HCT116 (cell line): ENCODE measurements around the gene XKRX. TPM values are rescaled to one million over a fixed set of nuclear protein-coding genes. Genes with fewer than 3 reads are reported as not detected.

Experiments used
- ATAC-seq: fragments of 200-7000 bp; cut with Tn5 transposase; 2 replicates; pipeline ENCODE4 v1.9.1; 2020; ENCODE audit warnings: mild to moderate bottlenecking, moderate library complexity
- BruUV-seq: library from RNA; stranded (reverse); fragments of 400-500 nt; replicated peaks from 2 replicates; lab custom pipeline; 2021; lab: Mats Ljungman, UMichigan
- CTCF ChIA-PET: fragments of 300-600 bp; sonication (Branson Sonifier 250); formaldehyde crosslinking; loops from one replicate; lab custom pipeline; 2021; ENCODE audit warnings: antibody characterized with exemption; lab: Charles Lee
- POLR2A ChIA-PET: fragments of 300-600, 350-600 bp; sonication (Branson Sonifier 250); formaldehyde crosslinking; loops from one replicate; lab custom pipeline; 2021; ENCODE audit warnings: antibody characterized with exemption; lab: Charles Lee
- RAD21 ChIA-PET, 2 experiments: fragments of 300-600 bp; sonication (Branson Sonifier 250); formaldehyde crosslinking; loops; one replicate each; lab custom pipeline; 2023; ENCODE audit warnings: low total read pairs in 2 of 2; ENCODE audit not compliant: uncharacterized antibody in 2 of 2, unreplicated experiment in 2 of 2, low non-redundant PET in 1 of 2; lab: Charles Lee
- DNase-seq: peaks from one replicate; pipeline ENCODE4 v3.0.0-alpha.2; 2010; ENCODE audit warnings: low read depth, low spot score
- H2AFZ ChIP-seq: fragments of 200-600 bp; shearing (Covaris generic), sonication (generic); 2 replicates; pipeline ENCODE4 v1.6.1; 2017; ENCODE audit warnings: low read depth, mixed run types, mixed read lengths, antibody characterized with exemption, low read length; ENCODE audit not compliant: poor library complexity, severe bottlenecking
- H3K27ac ChIP-seq: 2 replicates; pipeline ENCODE4 v1.5.1; 2012; ENCODE audit warnings: low read depth, low read length
- H3K27me3 ChIP-seq: fragments of 200-600 bp; sonication (generic); 2 replicates; pipeline ENCODE4 v1.6.1; 2016; ENCODE audit warnings: mixed run types, low read length, mixed read lengths; ENCODE audit not compliant: insufficient read depth
- H3K36me3 ChIP-seq, 2 experiments: fragments of 200-500 bp in 1 of 2; fragments of 200-600 bp in 1 of 2; sonication (Bioruptor generic) in 1 of 2; sonication (generic) in 1 of 2; 2 replicates each; pipeline versions ENCODE4 v1.5.1 to v1.6.1; 2014 to 2016; ENCODE audit warnings: low read length in 2 of 2, inconsistent platforms in 1 of 2, mixed read lengths in 1 of 2, mixed run types in 1 of 2; ENCODE audit not compliant: insufficient read depth in 2 of 2, control insufficient read depth in 1 of 2
- H3K4me1 ChIP-seq, 2 experiments: fragments of 200-600 bp in 1 of 2; sonication (generic) in 1 of 2; 2 replicates each; pipeline versions ENCODE4 v1.5.1 to v1.6.1; 2012 to 2017; ENCODE audit warnings: low read length in 2 of 2, inconsistent platforms in 1 of 2, mild to moderate bottlenecking in 1 of 2, mixed read lengths in 1 of 2, mixed run types in 1 of 2, moderate library complexity in 1 of 2; ENCODE audit not compliant: insufficient read depth in 2 of 2, control insufficient read depth in 1 of 2
- H3K4me2 ChIP-seq: fragments of 200-600 bp; sonication (generic); 2 replicates; pipeline ENCODE4 v1.6.1; 2017; ENCODE audit warnings: mixed run types, low read length, mixed read lengths
- H3K4me3 ChIP-seq, 2 experiments: fragments of 200-600 bp in 1 of 2; sonication (generic) in 1 of 2; replicated peaks in 1 of 2; 2 replicates each; pipeline ENCODE4 v1.5.1; 2011 to 2016; ENCODE audit warnings: low read length in 2 of 2, control low read depth in 1 of 2, low read depth in 1 of 2, mild to moderate bottlenecking in 1 of 2, mixed read lengths in 1 of 2, mixed run types in 1 of 2
- H3K79me2 ChIP-seq: fragments of 200-600 bp; sonication (generic); 2 replicates; pipeline ENCODE4 v1.6.1; 2017; ENCODE audit warnings: mild to moderate bottlenecking, mixed run types, low read length, moderate library complexity, mixed read lengths; ENCODE audit not compliant: insufficient read depth
- H3K9ac ChIP-seq: fragments of 200-600 bp; sonication (generic); 2 replicates; pipeline ENCODE4 v1.6.1; 2016; ENCODE audit warnings: low read length, mixed read lengths
- H3K9me2 ChIP-seq: fragments of 200-600 bp; sonication (generic), shearing (Covaris generic); 2 replicates; pipeline ENCODE4 v1.6.1; 2017; ENCODE audit warnings: mixed run types, mild to moderate bottlenecking, moderate library complexity; ENCODE audit not compliant: insufficient read depth
- H3K9me3 ChIP-seq, 2 experiments: fragments of 200-500 bp in 1 of 2; fragments of 200-600 bp in 1 of 2; sonication (Bioruptor generic) in 1 of 2; sonication (generic) in 1 of 2; 2 replicates each; pipeline ENCODE4 v1.6.1; 2014 to 2017; ENCODE audit warnings: low read length in 2 of 2, mixed read lengths in 2 of 2, inconsistent platforms in 1 of 2, low read depth in 1 of 2, mild to moderate bottlenecking in 1 of 2, mixed run types in 1 of 2, moderate library complexity in 1 of 2; ENCODE audit not compliant: control insufficient read depth in 1 of 2, insufficient read depth in 1 of 2
- H4K20me1 ChIP-seq: fragments of 200-600 bp; sonication (generic), shearing (Covaris generic); 2 replicates; pipeline ENCODE4 v1.6.1; 2017; ENCODE audit warnings: mixed run types, mild to moderate bottlenecking, moderate library complexity; ENCODE audit not compliant: insufficient read depth
- CEBPB ChIP-seq: IDR thresholded peaks from 2 replicates; pipeline ENCODE4 v1.6.1; 2012; ENCODE audit warnings: low read depth
- ELF1 ChIP-seq: IDR thresholded peaks from 2 replicates; pipeline ENCODE4 v1.6.1; 2012; ENCODE audit warnings: low read depth, borderline replicate concordance
- EZH2 ChIP-seq: fragments of 200-600 bp; sonication (generic); IDR thresholded peaks from 2 replicates; pipeline ENCODE4 v1.6.1; 2017; ENCODE audit warnings: antibody characterized with exemption, mixed run types
- EZH2phosphoT487 ChIP-seq: fragments of 200-600 bp; IDR thresholded peaks from 2 replicates; pipeline ENCODE4 v1.6.1; 2018; ENCODE audit warnings: antibody characterized with exemption, borderline replicate concordance
- POLR2AphosphoS5 ChIP-seq: IDR thresholded peaks from 2 replicates; pipeline ENCODE4 v1.6.1; 2011; ENCODE audit warnings: mild to moderate bottlenecking, low read depth, low read length, moderate library complexity
- SP1 ChIP-seq: IDR thresholded peaks from 2 replicates; pipeline ENCODE4 v1.6.1; 2012; ENCODE audit warnings: low read depth
- TCF7L2 ChIP-seq: IDR thresholded peaks from 2 replicates; pipeline ENCODE4 v1.7.0; 2011; ENCODE audit warnings: borderline replicate concordance, inconsistent platforms; ENCODE audit not compliant: insufficient read depth, insufficient read length; ENCODE audit errors: extremely low read depth
- YY1 ChIP-seq: IDR thresholded peaks from 2 replicates; pipeline ENCODE4 v1.6.1; 2011; ENCODE audit warnings: low read length, low read depth, moderate library complexity, mild to moderate bottlenecking; ENCODE audit not compliant: insufficient replicate concordance; ENCODE audit errors: extremely low read depth
- ZFX ChIP-seq: fragments of 450-650 bp; IDR thresholded peaks from 2 replicates; pipeline ENCODE4 v1.6.1; 2017
- intact Hi-C: fragments of 100-400 bp; cut with micrococcal nuclease; formaldehyde crosslinking; loops from 2 replicates; pipeline ENCODE4 v1.10.0; 2022
- total RNA-seq: library from RNA; stranded (reverse); gene quantifications from one replicate; pipeline ENCODE4 v1.2.1, GENCODE V29; 2021; ENCODE audit not compliant: unreplicated experiment
- TF ChIP-seq, protein P1 (sequence below): IDR thresholded peaks from 2 replicates; pipeline ENCODE4 v1.6.1; 2012
- TF ChIP-seq, protein P2 (sequence below): IDR thresholded peaks from 2 replicates; pipeline ENCODE4 v1.6.1; 2012; ENCODE audit warnings: low read depth
- TF ChIP-seq, protein P3 (sequence below): IDR thresholded peaks from 2 replicates; pipeline ENCODE4 v1.6.1; 2012

The XKRX gene
- total RNA-seq, 1 experiment from 2014 or later, result 0.47 TPM

DNA sequence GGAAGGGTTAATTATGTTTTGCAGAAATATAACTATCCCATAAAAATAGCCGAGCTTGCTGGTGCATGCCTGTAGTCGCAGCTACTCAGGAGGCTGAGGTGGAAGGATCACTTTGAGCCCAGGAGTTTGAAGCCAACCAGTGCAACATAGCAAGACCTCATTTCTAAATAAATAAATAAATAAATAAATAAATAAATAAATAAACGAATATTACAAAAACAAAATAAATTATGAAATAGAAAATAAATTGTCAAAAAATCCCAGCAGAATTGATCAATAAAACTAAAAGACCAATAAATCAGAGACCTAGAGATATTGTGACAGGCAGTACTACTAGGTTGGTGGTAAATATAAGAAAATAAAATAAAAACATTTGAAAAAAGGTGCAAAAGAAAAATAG lies 34.1 kb upstream of the XKRX start:
- BruUV-seq, result no TSS peak
- Histone ChIP-seq H3K79me2 (no peaks in the 10 kb centered on the region), H3K36me3 (no peaks in the 10 kb centered on the region), H2AFZ (no peak overlapping the region), H4K20me1 (no peaks in the 10 kb centered on the region), H3K4me3 (no peak overlapping the region), H3K4me2 (no peak overlapping the region), H3K9me2 (no peaks in the 10 kb centered on the region), H3K9ac (no peak overlapping the region), H3K27me3 (no peaks in the 10 kb centered on the region), H3K9me3 (no peaks in the 10 kb centered on the region), H3K4me1 (no peaks in the 10 kb centered on the region), H3K27ac (no peak overlapping the region)
- RAD21 ChIA-PET, result no interaction called here
- POLR2A ChIA-PET, result no interaction called here
- intact Hi-C loops, result no loop called here
- ATAC-seq (no peak), DNase-seq (no peak)
- CTCF ChIA-PET, result no interaction called here
- TF ChIP-seq POLR2AphosphoS5 (no peak), EZH2phosphoT487 (no peak), ELF1 (no peak), SP1 (no peak), YY1 (no peak), TCF7L2 (no peak), EZH2 (no peak), ZFX (no peak), CEBPB (no peak)
- TF ChIP-seq, protein P1, sequence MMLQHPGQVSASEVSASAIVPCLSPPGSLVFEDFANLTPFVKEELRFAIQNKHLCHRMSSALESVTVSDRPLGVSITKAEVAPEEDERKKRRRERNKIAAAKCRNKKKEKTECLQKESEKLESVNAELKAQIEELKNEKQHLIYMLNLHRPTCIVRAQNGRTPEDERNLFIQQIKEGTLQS, result no peak
- TF ChIP-seq, protein P2, sequence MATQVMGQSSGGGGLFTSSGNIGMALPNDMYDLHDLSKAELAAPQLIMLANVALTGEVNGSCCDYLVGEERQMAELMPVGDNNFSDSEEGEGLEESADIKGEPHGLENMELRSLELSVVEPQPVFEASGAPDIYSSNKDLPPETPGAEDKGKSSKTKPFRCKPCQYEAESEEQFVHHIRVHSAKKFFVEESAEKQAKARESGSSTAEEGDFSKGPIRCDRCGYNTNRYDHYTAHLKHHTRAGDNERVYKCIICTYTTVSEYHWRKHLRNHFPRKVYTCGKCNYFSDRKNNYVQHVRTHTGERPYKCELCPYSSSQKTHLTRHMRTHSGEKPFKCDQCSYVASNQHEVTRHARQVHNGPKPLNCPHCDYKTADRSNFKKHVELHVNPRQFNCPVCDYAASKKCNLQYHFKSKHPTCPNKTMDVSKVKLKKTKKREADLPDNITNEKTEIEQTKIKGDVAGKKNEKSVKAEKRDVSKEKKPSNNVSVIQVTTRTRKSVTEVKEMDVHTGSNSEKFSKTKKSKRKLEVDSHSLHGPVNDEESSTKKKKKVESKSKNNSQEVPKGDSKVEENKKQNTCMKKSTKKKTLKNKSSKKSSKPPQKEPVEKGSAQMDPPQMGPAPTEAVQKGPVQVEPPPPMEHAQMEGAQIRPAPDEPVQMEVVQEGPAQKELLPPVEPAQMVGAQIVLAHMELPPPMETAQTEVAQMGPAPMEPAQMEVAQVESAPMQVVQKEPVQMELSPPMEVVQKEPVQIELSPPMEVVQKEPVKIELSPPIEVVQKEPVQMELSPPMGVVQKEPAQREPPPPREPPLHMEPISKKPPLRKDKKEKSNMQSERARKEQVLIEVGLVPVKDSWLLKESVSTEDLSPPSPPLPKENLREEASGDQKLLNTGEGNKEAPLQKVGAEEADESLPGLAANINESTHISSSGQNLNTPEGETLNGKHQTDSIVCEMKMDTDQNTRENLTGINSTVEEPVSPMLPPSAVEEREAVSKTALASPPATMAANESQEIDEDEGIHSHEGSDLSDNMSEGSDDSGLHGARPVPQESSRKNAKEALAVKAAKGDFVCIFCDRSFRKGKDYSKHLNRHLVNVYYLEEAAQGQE, result no peak
- TF ChIP-seq, protein P3, sequence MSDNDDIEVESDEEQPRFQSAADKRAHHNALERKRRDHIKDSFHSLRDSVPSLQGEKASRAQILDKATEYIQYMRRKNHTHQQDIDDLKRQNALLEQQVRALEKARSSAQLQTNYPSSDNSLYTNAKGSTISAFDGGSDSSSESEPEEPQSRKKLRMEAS, result no peak
